ENCODE results near the gene NOXO1.

NOXO1 gene

GRCh38 chr16:1997494-1998359, 16.5 kb upstream of the NOXO1 start:
- DNase-seq (ENCODE audit: low read depth): no peak

DNA sequence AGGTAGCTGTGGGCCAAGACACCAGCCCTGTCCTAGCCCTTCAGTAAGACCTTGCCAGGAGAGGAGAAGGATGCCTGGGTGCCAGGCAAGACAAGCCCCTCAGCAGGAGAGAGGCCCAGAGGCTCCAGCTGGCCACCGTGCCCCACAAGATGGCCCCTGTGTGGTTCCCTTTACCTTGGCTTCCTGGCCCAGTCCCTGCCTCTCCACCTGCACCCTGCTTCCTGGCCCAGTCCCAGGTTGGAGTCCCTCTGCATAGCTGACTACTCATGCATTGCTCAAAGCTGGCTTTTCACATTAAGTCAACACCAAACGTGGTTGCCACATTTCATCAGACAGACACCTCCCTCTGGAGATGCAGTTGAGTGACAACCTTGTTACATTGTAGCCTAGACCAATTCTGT, 12.5 kb upstream of the NOXO1 start:
- DNase-seq (ENCODE audit: low read depth): no peak

DNA sequence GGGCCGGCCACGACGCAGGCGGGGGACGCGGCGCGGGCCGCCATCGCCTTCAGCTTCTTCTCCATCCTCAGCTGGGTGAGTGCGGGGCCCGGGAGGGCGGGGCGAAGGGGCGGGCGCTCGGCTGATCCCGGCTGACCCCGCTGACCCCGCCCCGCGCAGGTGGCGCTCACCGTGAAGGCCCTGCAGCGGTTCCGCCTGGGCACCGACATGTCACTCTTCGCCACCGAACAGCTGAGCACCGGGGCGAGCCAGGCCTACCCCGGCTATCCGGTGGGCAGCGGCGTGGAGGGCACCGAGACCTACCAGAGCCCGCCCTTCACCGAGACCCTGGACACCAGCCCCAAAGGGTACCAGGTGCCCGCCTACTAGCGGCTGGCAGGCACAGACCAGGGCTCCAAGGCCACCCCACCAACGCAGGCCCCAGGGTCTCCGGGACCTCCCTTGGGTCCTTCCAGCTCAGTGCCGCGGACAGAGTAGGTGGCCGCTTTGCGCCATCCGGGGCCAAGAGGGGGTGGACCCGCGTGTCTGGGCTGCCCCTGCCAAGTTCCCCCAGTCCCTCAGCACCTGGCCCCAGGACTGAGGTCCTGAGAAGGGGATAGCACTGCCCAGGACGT, 11.5 kb upstream of the NOXO1 start:
- no peak for DNase-seq (ENCODE audit: low read depth)

DNA sequence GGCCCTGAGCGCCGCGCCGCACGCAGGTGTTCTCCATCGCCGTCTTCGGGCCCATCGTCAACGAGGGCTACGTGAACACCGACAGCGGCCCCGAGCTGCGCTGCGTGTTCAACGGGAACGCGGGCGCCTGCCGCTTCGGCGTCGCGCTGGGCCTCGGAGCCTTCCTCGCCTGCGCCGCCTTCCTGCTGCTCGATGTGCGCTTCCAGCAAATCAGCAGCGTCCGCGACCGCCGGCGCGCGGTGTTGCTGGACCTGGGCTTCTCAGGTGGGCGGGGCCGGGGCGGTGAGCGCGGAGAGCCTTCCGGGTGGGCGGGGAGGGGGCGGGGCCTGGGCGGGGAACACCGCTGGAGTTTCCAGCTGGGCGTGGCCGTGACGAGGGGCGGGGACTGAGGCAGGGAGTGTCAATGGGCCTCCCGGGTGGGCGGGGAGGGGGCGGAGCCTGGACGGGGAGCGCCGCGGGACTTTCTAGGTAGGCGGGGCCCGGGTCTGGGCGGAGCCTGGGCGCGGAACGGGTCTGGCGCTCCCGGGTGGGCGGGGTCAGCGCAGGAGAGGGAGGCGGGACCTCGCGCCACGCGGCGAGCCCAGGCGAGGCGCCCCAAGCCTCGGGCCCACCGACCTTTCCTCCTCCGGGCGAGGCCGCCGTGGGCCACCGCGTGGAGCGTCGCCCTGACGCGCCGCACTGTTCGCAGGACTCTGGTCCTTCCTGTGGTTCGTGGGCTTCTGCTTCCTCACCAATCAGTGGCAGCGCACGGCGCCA, 10.9 kb upstream of the NOXO1 start:
- DNase-seq (ENCODE audit: low read depth): no peak

DNA sequence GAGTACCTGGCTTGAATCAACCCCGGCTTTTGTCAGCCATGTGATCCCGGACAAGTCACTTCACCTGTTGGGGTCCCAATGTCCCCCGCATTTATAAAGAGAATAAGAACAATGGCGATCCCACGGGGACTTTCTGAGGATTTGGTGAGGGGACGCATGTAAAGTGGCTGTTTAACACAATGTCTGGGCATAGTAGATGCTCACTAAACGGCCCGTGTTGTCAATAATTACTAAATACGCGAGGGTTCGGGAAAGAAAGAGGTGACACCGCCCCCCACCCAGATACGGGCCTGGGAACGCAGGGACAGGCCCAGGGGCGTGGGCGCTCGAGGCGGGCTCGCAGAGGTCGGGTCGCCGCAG, 10.3 kb upstream of the NOXO1 start:
- no peak for DNase-seq (ENCODE audit: low read depth)

GRCh38 chr16:1991135-1991551, 9.9 kb upstream of the NOXO1 start:
- no peak for DNase-seq (ENCODE audit: low read depth)

DNA sequence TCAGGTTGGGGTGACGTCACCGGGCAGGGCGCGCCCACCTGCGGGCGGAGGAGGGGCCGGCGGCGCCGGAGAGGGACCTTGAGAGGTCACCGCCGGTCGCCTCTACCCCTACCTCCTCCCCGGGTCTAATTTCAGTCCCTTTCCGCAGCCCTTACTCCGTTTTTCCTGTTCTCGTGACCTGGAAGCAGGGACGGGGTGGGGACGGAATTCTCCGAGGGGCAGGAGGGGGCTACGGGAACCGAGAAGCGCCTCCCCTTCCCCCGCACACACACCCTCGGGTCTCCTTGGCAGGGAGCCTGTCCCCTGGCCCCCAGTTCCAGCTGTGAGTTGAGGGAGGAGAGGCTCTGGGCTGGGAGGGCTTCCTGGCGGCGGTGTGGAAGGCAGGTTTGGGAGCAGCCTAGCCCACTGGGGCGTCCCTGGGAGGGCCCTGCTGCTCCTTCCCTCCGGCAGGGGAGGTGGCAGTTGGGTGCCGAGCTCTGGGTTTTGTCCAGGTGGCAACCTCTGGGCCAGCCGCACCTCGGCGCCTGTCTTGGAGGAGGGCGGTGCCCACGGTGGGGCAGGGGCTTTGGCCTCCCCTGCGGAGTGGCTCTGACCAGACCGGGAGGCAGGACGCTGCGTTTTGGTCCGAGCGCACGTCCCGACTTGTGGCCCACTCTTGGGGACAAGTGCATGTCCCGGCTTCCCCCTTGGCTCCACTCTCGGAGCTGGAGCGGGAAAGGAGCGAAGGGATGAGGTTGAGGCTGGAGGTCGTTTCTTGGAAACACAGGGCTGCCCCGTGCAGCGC, 9.3 kb upstream of the NOXO1 start:
- no peak for DNase-seq (ENCODE audit: low read depth)

- no peak for DNase-seq (ENCODE audit: low read depth)
Measured at GRCh38 chr16:1990101-1990350, 8.8 kb upstream of the NOXO1 start.

GRCh38 chr16:1989209-1990100, 8.2 kb upstream of the NOXO1 start, which contains the start of gene SYNGR3:
Gene SYNGR3 (plus strand): TSS chr16:1989970. CDS start chr16:1990103, 133 bp downstream.
- no peak for DNase-seq (ENCODE audit: low read depth)

DNA sequence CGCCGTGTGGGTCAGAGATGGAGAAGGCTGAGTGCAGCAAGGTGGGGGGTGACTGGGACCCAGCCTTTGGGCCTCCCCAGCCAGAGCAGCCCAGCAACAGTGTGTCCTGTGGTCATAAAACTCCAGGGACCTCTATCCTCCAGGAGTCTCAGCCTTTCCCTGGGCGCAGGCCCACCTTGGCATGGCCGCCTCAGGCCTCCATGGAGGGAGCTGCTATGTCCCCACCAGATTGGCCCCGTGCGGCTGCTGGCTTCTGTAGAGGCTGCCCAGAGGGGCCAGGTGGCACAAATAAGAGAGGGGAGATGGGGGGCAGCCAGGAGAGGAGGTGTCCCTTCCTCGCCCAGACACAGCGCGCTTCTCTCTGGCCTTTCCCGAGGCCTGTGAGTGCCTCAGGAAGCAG, 5.9 kb upstream of the NOXO1 start:
- DNase-seq (ENCODE audit: low read depth): no peak

DNA sequence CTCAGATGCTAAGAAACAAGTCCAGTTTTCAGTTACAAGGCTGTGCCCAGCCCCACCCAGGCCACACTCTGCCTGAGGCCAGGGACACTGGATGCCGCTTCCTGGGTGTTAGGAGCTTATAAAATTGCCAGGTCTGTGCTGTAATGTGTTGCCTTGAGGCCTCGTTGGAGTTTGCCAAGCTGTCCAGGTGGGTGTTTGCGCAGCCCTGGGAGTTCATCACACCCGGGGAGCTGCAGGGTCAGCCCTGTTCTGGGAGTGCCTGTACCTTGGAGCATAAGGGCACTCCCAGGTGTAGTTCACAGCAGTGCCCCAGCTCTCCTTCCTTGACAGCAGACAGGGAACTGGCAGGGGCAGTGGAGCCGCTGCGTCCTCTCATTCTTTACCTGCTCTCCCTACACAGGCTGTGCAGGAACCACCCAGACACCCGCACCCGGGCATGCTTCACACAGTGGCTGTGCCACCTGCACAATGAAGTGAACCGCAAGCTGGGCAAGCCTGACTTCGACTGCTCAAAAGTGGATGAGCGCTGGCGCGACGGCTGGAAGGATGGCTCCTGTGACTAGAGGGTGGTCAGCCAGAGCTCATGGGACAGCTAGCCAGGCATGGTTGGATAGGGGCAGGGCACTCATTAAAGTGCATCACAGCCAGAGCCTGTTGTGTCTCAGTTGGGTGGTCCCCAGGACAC, 4.3 kb upstream of the NOXO1 start:
- DNase-seq (ENCODE audit: low read depth): no peak

DNA sequence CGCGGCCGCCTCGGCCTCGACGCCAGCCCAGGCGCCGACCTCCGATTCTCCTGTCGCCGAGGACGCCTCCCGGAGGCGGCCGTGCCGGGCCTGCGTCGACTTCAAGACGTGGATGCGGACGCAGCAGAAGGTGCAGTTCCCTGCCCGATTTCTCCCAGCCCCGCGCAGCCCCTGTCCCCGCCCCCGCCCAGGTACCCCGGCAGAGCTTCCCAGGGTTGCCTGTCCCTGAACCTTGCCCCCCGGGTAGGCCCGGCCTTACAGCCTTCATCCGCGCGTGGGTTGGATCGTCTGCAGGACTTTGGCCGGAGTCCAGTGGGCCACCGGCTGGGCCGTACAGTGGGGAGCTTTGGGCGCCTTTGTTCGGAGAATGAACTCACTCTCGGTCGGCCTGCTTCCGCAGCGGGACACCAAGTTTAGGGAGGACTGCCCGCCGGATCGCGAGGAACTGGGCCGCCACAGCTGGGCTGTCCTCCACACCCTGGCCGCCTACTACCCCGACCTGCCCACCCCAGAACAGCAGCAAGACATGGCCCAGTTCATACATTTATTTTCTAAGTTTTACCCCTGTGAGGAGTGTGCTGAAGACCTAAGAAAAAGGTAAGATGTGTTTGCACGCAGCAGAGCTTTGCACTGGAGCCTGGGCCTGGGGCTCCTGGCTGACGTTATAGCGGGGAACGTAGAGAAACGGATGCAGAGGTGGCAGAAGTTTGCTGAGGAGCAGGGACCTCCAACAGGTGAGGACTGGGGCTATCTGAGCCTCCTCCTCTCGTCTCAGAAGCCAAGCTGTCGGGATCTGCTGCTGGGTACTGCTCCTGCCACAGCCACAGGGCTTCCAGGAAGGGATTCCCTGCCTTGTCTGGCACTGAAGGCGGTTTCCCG, 3.3 kb upstream of the NOXO1 start:
- no peak for DNase-seq (ENCODE audit: low read depth)

GRCh38 chr16:1983544-1984346, 2.5 kb upstream of the NOXO1 start, which contains the start of gene GFER:
Gene GFER (plus strand): TSS chr16:1984193. CDS start chr16:1984219, 26 bp downstream.
- DNase-seq (ENCODE audit: low read depth): no peak

DNA sequence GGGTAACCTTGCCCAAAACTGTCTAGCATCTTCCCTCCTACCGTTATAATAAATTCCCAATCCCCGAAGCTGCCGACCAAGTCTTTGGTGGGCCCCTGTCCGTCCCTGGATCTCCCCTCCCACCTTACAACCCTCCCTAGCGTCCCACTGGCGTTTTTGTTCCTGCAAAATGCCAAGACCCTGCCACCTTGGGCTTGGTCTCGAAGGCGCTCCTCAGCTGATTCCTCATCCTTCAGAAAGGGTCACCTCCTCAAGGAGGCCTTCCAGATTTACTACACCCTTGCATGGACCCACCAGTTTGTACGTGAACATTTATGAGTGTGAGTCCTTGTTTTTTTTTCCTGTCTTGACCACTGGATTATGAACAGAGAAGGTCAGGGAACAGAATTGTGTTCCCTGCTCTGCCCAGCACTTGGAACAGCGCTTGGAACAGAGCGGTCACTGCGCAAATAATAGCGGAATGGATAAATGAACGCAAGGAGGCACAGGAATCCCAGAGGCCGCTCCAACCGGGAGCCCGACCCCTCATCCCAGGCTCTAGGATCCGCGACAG, 1.8 kb upstream of the NOXO1 start:
- DNase-seq (ENCODE audit: low read depth): no peak

- no peak for DNase-seq (ENCODE audit: low read depth)
Measured at GRCh38 chr16:1982013-1982433, 754 bp upstream of the NOXO1 start.

DNA sequence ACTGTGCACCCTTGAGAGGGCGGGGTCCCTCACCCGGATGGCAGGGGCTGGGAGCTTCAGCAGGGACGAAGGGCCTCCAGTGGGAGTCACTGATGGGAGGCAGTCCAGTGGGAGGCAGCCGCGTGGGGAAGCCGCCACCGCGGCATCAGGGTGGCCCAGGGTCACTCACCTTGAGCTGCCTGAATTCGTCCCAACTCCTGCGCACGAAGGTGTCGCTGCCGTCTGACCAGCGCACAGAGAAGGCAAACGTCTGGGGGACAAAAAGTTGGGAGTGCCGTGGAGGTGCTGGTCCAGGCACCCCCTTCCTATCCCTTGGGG, 540 bp downstream of the NOXO1 start:
- no peak for DNase-seq (ENCODE audit: low read depth)

- no peak for DNase-seq (ENCODE audit: low read depth)
Measured at GRCh38 chr16:1980030-1980769, 1.1 kb downstream of the NOXO1 start.

Measured in GM04503 (cell line).